ENCODE results near the gene MRPL12.

Gene MRPL12

GRCh38 chr17:81662002-81662401 is 41.2 kb upstream of the MRPL12 start:
- H3K4me3 ChIP-seq (ENCODE audit: low read depth, low read length): no peak overlapping the region
- no peak for TF ChIP-seq CTCF (IDR thresholded peaks at IDR 0.05; ENCODE audit: low read depth, low read length)

GRCh38 chr17:81664051-81664470 is 39.1 kb upstream of the MRPL12 start:
- no peak overlapping the region for H3K4me3 ChIP-seq (ENCODE audit: low read depth, low read length)
- no peak for TF ChIP-seq CTCF (IDR thresholded peaks at IDR 0.05; ENCODE audit: low read depth, low read length)

GRCh38 chr17:81665205-81666091 is 37.7 kb upstream of the MRPL12 start:
- H3K4me3 ChIP-seq (ENCODE audit: low read depth, low read length): peak overlapping the region; percentile 80
- no peak for TF ChIP-seq CTCF (IDR thresholded peaks at IDR 0.05; ENCODE audit: low read depth, low read length)

GRCh38 chr17:81666092-81666341 is 37.1 kb upstream of the MRPL12 start:
- no peak for TF ChIP-seq CTCF (IDR thresholded peaks at IDR 0.05; ENCODE audit: low read depth, low read length)

GRCh38 chr17:81666342-81667191 is 36.6 kb upstream of the MRPL12 start, which contains the start of the genes CCDC137 and OXLD1:
TSS of gene CCDC137 (plus strand) at chr17:81666737. CDS start at chr17:81666767, 30 bp downstream.
TSS of gene OXLD1 (minus strand) at chr17:81666605. CDS start at chr17:81666577, 28 bp downstream.
- peak within 1 kb of the TSS; percentile 80 for H3K4me3 ChIP-seq (ENCODE audit: low read depth, low read length)
- TF ChIP-seq CTCF (IDR thresholded peaks at IDR 0.05; ENCODE audit: low read depth, low read length): no peak

More at GRCh38 chr17:81666092-81666341, 37.1 kb upstream of the MRPL12 start:
- peak overlapping the region; percentile 80 for H3K4me3 ChIP-seq (ENCODE audit: low read depth, low read length)

GRCh38 chr17:81667754-81668153 is 35.4 kb upstream of the MRPL12 start:
- no peak overlapping the region for H3K4me3 ChIP-seq (ENCODE audit: low read depth, low read length)
- no peak for TF ChIP-seq CTCF (IDR thresholded peaks at IDR 0.05; ENCODE audit: low read depth, low read length)

GRCh38 chr17:81672504-81672903 is 30.7 kb upstream of the MRPL12 start:
- H3K4me3 ChIP-seq (ENCODE audit: low read depth, low read length): no peak overlapping the region
- TF ChIP-seq CTCF (IDR thresholded peaks at IDR 0.05; ENCODE audit: low read depth, low read length): no peak
